Effector CD8-positive, alpha-beta T cell (primary cell): ENCODE measurements around the gene SEC23B.
"Not testable (repeated sequence)": the region's sequence is repeated elsewhere in the genome, so short reads cannot be mapped to it uniquely, and the experiment has no call there.

ENCODE experiments used
- DNase-seq: peaks from one replicate; lab custom pipeline; 2025; lab: John Stamatoyannopoulos, UW
- total RNA-seq, 4 experiments: gene quantifications; one replicate each; lab custom pipeline; 2026; lab: John Stamatoyannopoulos, UW

The SEC23B gene
- 60.6 to 98.7 (median 84.0) reads per million in 4 experiments for total RNA-seq

DNA sequence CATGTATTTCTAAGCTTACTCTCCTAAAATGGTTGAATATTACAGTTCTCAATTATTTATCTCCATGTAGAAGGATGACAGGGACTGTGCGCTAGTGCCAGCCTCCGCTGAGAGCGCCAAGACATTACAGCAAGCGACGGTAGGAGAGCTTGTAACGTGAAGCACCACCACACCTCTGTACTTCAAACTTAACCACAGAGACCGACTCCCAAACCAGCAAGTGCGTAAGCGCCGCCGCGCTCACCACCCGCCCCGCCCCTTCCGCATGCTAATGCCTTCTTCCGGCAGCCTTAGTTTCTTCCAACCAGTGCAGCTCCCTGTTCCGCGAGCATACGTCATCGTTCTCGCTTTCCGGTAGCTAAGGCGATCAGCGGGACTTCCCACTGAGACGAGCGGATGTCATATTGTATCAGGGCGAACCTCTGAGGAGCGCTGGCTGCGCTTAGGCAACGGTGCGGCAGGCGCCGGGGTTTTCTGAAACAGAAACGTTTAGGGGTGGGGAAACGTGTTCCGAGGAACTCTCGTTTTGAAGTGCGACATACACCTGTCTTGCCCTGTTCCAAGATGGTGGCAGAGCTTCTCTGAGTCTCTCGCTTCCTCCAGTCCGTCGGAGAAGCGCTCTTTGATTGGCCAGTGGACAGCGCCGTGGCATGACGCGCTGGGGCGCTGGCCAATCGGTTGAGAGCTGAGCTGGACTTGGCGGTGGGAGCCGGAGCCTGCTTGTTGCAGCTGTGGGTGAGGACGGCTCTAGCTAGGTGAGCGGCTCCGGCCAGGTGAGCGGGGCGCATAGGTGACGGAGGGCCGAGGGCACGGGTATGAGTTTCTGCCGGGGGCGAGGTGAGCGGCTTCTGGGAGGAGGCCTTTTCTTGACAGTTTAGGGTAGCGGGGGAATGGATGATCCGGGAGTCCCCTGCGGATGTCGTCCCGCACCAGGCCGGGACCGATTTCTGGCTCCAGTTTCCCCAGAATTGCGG, at the start of gene SEC23B:
Gene SEC23B (plus strand): TSS at position 723 of the 974 bp plus-strand sequence. CDS start 2,896 bp downstream, outside the sequence.
- peak; percentile 95 for DNase-seq

- no peak for DNase-seq
Observed at GRCh38 chr20:18465536-18466200, 42.1 kb upstream of the SEC23B start.

- no peak for DNase-seq
Observed at GRCh38 chr20:18466574-18466893, 41.2 kb upstream of the SEC23B start.

DNA sequence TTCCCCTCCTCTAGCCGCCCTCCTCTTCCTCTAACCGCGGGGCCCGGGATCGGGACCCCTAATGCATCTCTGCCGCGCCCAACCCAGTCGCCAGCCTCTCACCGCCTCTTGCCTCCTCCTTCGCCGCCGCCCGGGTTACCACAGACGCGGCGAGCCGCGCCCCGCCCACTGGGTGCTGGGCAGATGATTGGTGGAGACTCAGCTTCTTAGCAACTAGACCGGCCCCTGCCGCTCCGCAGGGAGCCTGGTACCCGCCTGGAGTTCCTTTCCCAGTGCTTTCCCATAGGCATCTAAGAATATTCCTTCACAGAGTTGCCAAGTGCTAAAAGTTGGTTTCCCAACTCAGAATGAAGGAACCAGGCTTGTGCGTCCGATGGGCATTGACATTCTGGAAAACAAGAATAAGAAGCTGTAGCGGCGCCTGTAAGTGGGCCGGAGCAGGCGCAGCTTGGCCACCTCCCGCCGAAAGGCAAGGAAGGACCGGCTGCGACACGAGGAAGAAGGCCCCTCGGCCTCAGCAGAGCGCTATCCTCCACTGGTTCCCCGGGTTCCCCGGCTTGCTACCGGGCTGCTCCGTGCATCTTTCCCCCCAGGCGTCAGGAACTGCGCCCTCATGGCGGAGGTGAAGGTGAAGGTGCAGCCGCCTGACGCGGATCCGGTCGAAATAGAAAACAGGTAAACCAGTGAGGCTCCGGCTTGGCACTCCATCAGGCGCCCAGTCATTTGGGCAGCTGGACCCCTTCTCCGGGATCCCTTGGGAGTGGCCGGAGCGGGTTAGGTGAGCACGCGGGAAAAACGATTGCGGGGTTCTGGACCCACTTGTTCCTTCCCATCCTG, 40.6 kb upstream of the SEC23B start, which contains the start of the genes DZANK1 and POLR3F:
Gene DZANK1 (minus strand): TSS at position 137 of the 837 bp plus-strand sequence. CDS start 1,672 bp downstream, outside the sequence.
Gene POLR3F (plus strand): TSS at position 497 of the 837 bp plus-strand sequence. CDS start 117 bp downstream, at position 614.
- DNase-seq, result peak; percentile 85

- DNase-seq, result no peak
Observed at GRCh38 chr20:18477218-18477617, 30.5 kb upstream of the SEC23B start.

- no peak for DNase-seq
Observed at GRCh38 chr20:18477821-18478220, 29.9 kb upstream of the SEC23B start.

DNA sequence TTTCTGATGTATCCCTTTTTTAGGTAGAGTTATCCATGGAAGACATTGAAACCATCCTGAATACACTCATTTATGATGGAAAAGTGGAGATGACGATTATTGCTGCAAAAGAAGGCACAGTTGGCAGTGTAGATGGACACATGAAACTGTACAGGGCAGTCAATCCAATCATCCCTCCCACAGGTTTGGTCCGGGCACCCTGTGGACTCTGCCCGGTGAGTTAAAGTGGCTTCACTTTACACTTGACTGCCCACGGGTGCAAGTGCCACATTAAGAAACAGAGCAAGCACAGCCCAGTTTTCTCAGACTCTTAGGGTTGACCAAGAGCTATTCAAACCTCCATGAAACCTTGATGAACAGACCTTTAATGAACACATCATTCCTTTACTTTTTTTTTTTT, 26.1 kb upstream of the SEC23B start:
- DNase-seq, result no peak

DNA sequence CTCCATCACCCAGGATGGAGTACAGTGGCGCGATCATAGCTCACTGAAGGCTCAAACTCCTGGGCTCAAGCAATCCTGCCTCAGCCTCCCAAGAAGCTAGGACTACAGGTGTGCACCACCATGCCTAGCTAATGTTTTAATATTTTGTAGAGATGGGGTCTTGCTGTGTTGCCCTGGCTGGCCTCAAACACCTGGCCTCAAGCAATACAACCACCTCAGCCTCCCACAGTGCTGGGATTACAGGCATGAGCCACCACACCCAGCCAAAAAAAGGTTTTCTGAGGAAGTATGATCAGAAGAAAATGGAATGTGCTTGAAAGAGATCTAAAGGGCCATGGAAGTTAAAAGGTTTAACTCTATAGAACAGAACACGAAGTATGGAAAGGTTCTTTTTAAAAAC, 19.4 kb upstream of the SEC23B start:
- DNase-seq, result no peak

GRCh38 chr20:18496042-18496441, 11.7 kb upstream of the SEC23B start:
- DNase-seq, result no peak

GRCh38 chr20:18496740-18497592, 10.8 kb upstream of the SEC23B start, which contains the start of gene RBBP9:
Gene RBBP9, minus strand, starts transcription at chr20:18497225. Its CDS starts 58 bp downstream, at chr20:18497167.
- peak; percentile 57 for DNase-seq

DNA sequence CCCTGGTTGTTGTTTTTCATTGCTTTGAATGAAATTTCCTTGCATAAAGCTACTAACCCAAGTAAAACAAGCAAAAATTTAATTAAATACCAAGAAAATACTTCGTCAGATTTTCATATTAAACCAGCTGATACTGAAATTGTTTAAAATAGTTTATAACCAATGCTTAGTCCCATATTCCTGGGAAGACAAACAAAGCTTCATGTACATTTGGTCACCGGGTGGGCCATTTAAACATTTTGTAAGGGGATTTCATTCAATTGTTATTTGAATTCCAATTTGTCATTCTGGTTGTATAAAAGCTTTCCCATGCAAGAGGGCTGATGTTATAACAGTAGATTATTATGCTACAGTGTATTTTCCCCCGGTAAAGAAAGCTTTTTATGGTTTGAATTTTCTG, 10.1 kb upstream of the SEC23B start:
- no peak for DNase-seq

DNA sequence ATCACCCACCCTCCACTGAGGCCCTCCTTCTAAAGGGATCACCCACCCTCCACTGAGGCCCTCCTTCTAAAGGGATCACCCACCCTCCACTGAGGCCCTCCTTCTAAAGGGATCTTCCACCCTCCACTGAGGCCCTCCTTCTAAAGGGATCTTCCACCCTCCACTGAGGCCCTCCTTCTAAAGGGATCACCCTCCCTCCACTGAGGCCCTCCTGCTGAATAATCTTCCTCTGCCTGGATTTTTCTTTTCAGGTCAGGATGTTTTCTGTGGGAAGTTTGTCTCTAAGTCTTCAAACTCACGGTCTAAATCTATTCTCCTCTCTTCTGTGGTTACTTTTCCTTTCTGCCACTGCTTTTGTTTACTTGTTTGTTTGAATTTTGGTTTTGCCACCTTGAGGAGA, 6.1 kb upstream of the SEC23B start:
- DNase-seq, result not testable (repeated sequence)

- DNase-seq, result no peak
Observed at GRCh38 chr20:18504479-18505060, 3.2 kb upstream of the SEC23B start.

DNA sequence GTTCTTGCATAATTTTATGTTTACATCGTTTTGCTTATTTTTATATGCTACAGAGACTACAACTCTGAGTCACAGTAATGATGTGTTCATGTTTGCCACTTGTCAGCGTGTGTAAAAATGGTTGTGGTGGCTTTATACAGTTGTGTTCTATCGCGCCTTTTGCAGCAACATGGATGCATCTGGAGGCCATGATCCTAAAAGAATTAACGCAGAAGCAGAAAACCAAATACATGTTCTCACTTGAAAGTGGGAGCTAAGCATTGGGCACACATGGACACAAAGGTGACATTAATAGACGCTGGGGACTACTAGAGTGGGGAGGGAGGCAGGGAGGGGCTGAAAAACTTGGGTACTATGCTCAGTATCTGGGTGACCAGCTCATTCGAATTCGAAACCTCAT, 996 bp upstream of the SEC23B start:
- no peak for DNase-seq

DNA sequence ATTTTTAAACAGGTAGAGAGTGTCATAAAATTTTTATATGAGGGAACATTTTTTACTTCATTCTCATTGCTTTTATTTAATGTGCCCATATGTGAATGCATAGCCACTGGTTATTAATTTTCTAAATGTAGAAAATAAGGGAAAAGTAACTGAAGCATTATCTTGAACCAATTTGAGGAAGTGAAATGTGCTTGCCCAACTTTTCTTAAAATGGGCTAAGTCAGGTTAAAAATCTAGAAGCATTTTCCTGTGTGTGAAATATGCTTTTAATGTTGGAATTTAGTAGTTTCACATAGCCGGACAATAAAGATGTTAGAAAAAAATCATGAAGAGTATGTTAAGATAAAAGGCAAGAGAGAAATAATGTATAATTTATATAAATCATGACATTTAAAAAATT, 3.8 kb downstream of the SEC23B start:
- no peak for DNase-seq

- DNase-seq, result no peak
Observed at GRCh38 chr20:18513208-18513607, 5.5 kb downstream of the SEC23B start.

DNA sequence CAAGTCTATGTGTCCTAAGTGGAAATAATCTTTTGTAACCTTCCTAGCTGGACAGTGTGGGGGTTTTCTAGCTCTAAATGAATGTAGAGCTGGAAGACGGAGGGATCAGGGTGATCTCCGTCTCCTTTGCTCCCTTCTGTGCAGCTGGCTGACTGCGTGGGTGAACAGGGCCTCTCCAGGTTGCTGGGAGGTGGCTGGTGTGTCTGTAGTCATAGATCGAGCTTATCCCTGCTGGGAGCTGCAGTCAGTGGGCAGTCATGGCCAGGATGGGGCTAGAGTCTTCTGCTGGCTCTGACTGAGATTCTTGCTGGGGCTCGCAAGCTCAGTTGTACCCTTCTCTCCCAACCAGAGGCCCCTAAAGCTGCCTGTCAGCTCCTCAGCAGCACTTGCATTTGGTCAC, 6.4 kb downstream of the SEC23B start:
- no peak for DNase-seq

DNA sequence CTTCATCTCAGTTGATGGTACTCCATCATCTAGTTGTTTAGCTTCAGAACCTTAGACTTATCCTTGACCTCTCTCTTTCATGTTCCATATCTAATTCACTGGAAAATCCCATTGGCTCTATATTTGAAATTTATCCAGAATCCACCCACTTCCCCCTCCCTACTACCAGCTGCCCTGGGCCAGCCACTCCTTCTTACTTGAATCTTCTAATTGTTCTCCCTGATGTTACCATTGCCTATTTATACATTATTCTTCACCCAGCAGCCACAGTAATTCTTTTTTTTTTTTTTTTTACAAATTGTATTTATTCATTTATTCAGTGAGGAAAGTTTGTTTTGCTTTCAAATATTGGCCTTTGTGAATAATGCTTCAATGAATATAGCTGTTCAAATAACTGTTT, 8.2 kb downstream of the SEC23B start:
- DNase-seq, result no peak

- DNase-seq, result not testable (repeated sequence)
Observed at GRCh38 chr20:18522066-18522465, 14.3 kb downstream of the SEC23B start.

- DNase-seq, result no peak
Observed at GRCh38 chr20:18523066-18523465, 15.3 kb downstream of the SEC23B start.
